ENCODE data around the gene RGS12.

DNA sequence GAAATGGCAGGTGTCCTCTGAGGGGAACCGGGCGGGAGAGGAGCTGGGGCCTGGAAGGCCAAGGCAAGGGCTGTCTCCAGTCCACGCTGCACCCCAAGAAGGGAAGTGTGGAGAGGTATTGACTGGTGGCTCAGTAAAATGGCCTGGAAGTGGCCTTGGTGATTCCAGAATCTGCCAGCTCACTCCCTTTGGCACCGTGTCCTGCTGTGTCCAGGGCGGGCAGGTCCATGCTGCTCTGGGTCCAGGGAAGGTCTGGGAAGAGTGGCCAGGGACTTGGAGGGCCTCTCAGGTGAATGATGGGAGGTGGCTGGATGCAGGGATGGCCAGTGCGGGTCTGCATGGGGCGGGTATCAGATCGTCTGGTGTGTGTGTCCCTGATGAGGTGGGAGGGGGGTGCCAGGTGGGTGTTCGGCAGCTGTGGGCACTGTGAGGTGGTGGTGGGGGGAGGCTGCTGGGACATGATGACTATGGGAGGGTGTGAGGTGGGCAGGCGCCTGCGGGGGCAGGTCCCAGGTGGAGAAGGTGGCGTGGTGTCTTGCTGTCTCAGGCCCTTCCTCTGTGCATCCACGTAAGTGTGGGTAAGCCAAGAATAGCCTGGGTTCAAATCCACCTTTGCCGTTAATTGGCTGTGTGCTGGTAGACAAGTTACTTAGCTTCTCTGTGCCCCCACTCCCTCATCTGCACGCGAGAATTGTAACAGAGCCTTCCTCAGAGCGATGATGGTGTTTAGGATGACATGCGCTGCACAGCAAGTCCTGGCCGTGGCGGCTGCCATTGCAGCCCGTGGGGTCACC is 17.7 kb downstream of the RGS12 start:
- TF ChIP-seq, protein P1, sequence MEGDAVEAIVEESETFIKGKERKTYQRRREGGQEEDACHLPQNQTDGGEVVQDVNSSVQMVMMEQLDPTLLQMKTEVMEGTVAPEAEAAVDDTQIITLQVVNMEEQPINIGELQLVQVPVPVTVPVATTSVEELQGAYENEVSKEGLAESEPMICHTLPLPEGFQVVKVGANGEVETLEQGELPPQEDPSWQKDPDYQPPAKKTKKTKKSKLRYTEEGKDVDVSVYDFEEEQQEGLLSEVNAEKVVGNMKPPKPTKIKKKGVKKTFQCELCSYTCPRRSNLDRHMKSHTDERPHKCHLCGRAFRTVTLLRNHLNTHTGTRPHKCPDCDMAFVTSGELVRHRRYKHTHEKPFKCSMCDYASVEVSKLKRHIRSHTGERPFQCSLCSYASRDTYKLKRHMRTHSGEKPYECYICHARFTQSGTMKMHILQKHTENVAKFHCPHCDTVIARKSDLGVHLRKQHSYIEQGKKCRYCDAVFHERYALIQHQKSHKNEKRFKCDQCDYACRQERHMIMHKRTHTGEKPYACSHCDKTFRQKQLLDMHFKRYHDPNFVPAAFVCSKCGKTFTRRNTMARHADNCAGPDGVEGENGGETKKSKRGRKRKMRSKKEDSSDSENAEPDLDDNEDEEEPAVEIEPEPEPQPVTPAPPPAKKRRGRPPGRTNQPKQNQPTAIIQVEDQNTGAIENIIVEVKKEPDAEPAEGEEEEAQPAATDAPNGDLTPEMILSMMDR (IDR thresholded peaks at IDR 0.05; ENCODE audit: insufficient read depth, low read length, poor library complexity, severe bottlenecking): no peak
- no peak for TF ChIP-seq EZH2phosphoT487 (conservative IDR thresholded peaks at IDR 0.05; ENCODE audit: low read length)
